Stimulated activated naive CD4-positive, alpha-beta T cell (primary cell): Measurements from ENCODE around the gene FGD2.

ENCODE experiments used
- DNase-seq, 6 experiments: peaks; one replicate each; lab custom pipeline; 2025; lab: John Stamatoyannopoulos, UW

Gene FGD2

DNA sequence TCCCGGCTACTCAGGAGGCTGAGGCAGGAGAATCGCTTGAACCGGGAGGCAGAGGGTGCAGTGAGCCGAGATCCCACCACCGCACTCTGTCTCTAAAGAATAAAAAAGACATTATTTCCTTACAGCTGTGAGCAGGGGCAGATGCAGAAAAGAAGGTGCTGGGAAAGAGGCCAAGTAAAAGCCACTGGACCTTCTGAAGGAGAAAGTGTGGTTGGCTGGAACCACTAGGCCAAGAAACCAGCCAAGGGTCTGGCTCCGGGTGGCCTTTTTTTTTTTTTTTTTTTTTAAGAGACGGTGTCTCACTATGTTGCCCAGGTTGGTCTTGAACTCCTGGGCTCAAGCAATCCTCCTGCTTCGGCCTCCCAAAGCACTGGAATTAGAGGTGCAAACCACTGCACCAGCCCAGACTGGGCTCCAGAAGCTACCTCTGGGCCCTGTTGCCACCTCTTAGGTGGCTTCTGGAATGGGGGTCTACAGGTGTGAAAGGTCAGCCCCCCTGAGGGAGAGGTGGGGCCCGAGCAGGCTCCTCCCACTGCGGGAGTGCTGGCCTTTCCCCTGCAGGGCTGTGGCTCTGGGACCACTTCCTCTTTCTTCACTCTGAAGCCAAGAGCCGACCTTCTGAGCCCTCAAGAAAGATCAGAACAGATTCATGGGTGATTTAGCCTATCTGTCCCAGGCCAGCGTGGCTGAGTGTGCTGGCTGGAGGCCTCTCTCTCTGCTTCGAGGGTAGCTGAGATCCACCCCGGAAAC, at the start of gene FGD2:
Gene FGD2 (plus strand): TSS at position 595 of the 750 bp plus-strand sequence. CDS start 163 bp downstream, outside the sequence.
- DNase-seq: no peak

- DNase-seq: peak in 1 of 6 experiments; percentile 13
Measured at GRCh38 chr6:36955671-36956445, 49.6 kb upstream of the FGD2 start.

DNA sequence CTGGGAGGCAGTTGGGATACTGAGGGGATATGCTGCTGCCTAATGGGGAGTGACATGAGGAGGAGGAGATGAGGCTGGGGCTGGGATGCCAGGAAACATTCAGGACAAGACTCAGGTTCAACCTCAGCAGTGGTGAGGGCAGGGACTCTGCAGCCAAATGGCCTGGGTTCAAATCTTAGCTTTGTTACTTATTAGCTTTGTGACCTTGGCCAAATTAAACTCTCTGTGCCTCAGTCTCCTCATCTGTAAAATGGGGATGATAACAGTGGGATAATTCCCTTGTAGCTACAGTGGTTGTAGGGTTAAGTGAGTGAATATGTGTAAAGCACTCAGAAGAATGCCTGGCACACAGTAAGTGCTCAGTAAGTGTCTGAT, 49.0 kb upstream of the FGD2 start:
- DNase-seq: no peak

DNA sequence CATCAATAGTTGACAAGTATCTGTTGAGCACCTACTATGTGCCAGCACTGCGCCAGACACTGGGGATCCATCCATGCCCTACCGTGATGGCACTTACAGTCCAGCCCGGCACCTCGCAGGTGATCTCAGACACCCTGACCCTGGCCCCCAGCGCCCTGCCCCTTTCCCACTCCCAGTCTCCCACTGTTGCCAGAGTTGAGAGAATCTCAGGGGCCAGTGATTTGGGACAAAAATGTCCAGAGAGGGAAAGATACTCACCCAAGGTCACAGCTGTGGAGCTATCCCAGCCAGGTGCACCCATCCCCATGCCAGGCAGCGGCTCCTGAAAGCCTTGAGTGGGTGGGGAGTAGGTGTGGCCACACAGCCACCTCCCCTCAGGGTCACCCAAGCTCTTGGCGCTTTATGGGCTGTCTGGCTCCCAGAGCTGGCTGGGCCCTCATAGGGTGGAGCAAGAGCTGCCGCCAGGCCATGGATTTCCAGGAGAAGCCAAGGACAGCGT, 47.6 kb upstream of the FGD2 start:
- DNase-seq: no peak

- no peak for DNase-seq
Measured at GRCh38 chr6:36958775-36959554, 46.5 kb upstream of the FGD2 start.

GRCh38 chr6:36959555-36960250, 45.8 kb upstream of the FGD2 start:
- DNase-seq: no peak

- DNase-seq: no peak
Measured at GRCh38 chr6:36961441-36962435, 43.7 kb upstream of the FGD2 start.

GRCh38 chr6:36962874-36963273, 42.6 kb upstream of the FGD2 start:
- peak; percentile 62 to 79 (median 75) for DNase-seq

DNA sequence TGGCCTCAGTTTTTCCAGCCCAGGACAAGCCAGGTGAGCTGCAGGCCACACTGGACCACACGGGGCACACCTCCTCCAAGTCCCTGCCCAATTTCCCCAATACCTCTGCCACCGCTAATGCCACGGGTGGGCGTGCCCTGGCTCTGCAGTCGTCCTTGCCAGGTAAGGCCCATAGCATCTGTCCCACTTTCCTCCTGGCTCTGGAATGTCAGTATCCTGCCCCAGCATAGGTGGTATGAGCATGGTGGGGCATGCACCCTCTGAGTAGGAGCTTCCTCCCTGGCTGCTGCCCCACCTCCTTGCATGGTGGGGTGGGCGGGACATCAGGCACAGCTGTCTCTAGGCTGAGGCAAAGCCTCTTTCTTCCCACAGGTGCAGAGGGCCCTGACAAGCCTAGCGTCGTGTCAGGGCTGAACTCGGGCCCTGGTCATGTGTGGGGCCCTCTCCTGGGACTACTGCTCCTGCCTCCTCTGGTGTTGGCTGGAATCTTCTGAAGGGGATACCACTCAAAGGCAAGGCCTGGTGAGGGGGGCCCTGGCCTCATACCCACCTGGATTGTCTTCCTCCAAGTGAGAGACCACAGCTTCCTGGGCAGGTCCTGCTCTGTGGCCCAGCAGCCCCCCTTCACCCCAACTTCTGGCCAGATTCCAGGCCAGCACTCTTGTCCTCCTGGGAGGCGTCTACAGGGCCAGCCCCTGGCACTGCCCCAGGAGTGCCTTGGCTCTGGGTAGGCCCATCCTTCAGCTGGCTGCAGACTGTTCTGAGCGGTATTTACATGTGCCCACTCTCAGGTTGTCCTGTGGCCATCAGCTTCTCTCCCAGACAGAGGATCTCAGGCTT, 41.8 kb upstream of the FGD2 start:
- peak in 4 of 6 experiments; percentile 11 to 34 (median 21) for DNase-seq

DNA sequence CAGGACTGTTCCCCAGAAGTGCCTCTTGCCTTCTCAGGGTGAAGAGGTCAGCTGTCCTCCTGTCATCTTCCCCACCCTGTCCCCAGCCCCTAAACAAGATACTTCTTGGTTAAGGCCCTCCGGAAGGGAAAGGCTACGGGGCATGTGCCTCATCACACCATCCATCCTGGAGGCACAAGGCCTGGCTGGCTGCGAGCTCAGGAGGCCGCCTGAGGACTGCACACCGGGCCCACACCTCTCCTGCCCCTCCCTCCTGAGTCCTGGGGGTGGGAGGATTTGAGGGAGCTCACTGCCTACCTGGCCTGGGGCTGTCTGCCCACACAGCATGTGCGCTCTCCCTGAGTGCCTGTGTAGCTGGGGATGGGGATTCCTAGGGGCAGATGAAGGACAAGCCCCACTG, 41.1 kb upstream of the FGD2 start:
- no peak for DNase-seq

DNA sequence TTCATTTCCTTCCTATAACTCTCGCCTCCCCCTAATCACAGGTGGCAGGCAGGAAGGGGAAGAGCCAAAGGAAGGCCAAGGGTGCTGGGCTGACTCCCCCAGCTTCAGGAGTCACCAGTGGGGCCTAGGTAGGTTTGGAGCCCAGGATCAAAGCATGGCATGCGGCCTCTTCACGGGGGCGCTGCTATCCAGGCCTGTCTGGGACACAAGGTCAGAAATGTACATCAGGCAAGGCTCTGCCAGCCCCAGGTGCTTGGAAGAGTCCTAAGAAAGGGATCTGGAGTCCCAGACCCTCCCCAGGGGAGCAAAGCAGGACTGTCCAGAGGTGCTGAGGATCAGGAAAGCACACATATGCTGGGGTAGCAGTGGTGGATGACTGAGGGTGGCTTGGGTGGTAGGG, 40.5 kb upstream of the FGD2 start:
- DNase-seq: no peak

- DNase-seq: no peak
Measured at GRCh38 chr6:36967301-36967700, 38.2 kb upstream of the FGD2 start.

DNA sequence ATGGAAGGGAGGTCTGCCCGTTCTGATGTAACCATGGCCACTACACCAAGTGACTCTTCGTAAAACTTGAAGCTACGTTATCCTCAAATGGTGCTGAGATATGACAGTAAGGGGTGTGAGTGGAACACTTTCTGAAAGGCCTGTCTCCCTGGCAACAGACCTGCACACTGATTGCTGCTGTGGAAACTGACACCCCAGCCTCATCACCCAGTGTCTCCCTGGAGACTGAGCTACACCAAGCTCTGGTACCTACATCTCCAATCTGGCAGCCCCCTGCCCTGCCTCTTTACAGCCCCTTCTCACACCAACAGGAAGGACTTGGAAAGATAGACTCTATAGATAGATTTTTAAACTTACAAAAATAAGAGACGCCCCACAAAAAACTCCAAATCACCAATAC, 37.7 kb upstream of the FGD2 start:
- DNase-seq: no peak

- DNase-seq: no peak
Measured at GRCh38 chr6:36968266-36968977, 37.0 kb upstream of the FGD2 start.

DNA sequence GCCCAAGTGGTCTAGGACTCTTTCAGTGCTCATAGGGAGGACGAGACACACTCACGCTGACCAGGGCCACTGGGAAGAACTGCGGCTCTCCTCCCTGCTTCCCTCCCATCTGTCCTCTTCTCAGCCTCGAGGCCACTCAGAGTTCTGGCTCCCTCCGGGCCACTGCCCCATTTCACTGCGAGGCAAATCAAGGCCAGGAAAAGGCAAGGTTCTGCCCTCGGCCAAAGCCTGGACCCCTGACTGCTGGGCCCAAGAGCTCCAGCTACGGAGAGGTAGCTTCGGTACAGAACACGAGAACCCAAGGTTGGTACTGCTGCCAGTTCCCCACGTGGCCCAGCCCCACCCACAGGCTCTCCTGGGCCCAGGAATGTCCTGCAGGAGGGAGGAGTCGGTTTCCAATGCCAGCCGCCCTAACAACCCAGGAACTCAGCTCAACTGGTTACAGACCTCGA, 36.2 kb upstream of the FGD2 start:
- DNase-seq: no peak

DNA sequence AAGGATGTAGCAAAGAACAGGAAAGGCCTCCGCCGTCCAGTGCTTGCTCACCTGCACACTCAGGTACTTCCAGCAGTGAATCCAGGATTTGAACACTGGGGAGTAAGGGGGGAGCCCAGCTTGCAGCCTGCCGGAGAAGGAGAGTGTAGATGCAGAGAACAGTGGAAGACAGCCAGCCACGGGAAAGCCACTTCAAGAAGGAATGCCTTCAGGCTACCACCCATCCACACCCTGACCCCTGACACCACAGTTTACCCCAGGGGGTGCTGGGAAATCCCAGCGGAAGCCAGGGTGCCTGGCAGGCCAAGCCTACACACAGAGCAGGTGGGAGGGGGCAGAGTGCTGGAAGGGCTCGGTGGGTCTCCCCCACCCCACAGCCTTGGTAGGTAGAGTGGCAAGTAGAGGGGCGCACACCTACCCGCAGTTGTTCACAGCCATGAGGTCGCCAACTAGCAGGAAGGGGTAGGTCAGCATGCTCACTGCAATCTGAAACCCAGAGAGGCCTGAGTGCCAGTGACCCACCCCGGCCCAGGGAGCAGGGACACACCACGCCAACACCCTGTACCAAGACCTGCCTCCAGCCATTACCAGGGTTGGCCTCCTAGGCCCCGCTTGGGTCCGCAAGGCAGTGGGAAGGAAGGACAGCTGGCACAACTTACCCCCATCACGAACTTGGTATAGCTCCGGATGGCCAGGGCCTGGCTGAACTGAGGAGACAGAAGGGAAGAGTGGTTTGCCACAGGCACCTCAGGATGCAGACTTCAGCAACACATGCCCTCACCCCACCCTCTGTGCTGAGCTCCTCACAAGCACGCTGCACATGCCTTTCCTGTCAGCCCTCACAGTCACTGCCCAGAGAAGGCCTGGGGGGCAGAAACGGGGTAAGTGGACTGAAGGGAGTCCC, 35.2 kb upstream of the FGD2 start:
- no peak for DNase-seq

DNA sequence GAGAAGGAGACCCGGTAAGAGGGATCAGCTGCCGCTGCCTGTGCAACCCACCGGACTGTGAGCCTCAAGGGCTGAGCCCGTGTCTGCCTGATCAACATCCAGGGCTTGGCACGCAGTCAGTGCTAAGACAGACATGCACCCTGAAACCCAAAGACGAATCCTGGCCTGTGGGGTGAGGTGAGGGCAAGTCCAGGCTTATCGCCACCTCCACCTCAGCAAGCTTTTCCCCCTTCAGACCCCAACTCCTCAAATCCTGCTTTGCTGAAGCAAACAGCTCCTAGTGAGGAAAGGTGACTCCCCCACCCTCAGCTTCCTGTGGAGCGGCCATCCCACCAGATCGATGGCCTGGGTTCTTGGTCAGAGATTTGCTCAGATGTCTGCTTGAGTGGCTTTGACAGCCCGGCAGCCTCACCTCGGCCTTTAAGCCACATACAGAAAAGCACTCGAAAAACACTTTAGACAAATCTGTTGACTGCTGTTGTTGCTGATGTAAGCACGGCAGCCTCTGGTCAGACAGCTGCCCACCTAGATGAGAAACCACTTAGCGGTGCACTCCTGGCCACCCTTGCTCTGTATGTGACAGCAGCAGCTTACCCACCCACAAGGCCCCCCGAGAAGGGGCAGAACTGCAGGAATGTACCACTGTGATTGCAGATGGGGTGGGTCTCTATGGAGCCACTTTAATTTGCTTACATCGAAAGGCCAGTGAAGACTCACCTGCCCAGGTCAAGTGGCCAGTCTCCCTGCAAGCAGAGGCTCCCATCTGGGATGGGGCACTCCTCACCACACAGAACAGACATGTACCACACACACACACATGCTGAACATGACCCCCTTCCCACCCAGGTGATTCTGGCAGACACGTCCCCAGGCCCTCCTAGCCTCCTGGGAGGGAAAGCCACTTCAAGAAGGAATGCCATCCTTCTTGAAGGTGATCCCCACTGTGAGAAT, 34.3 kb upstream of the FGD2 start:
- DNase-seq: no peak
